HepG2 (cell line): ENCODE results near the gene BTBD7. TPM values are rescaled to one million over a fixed set of nuclear protein-coding genes. Genes with fewer than 3 reads are reported as not detected.
A peak's percentile ranks its signal among the peaks of the same experiment; 100 is the strongest.

ENCODE experiments used
- EP300 ChIP-seq, 3 experiments: sonication (generic) in 1 of 3; formaldehyde crosslinking in 1 of 3; IDR thresholded peaks; 2 replicates each; pipeline versions ENCODE4 v1.5.1 to v1.6.1; 2011 to 2020; ENCODE audit warnings: low read depth in 2 of 3, low read length in 2 of 3, borderline replicate concordance in 1 of 3, improper control_type of control experiment in 1 of 3, mild to moderate bottlenecking in 1 of 3, missing genetic modification reagents in 1 of 3, moderate library complexity in 1 of 3
- GZF1 ChIP-seq: sonication (generic); formaldehyde crosslinking; IDR thresholded peaks from 2 replicates; pipeline ENCODE4 v1.5.1; 2020; ENCODE audit warnings: mild to moderate bottlenecking, missing genetic modification reagents
- HMGXB3 ChIP-seq: sonication (generic); formaldehyde crosslinking; IDR thresholded peaks from 2 replicates; pipeline ENCODE4 v1.4.0; 2020; ENCODE audit warnings: missing genetic modification reagents, borderline replicate concordance
- NFATC3 ChIP-seq: sonication (generic); formaldehyde crosslinking; IDR thresholded peaks from 2 replicates; pipeline ENCODE4 v1.5.1; 2020; ENCODE audit warnings: mild to moderate bottlenecking, missing genetic modification reagents
- PCBP2 ChIP-seq: fragments of 200-400 bp; formaldehyde crosslinking; optimal IDR thresholded peaks from 2 replicates; pipeline ENCODE3; 2018; ENCODE audit warnings: low read length, low read depth; ENCODE audit not compliant: poor library complexity, severe bottlenecking
- SMARCC2 ChIP-seq: fragments of 450-650 bp; IDR thresholded peaks from 2 replicates; pipeline ENCODE4 v1.6.1; 2017; ENCODE audit warnings: antibody characterized with exemption, mild to moderate bottlenecking
- ZNF18 ChIP-seq: sonication (generic); formaldehyde crosslinking; IDR thresholded peaks from 2 replicates; pipeline ENCODE4 v1.8.0; 2022; ENCODE audit warnings: mild to moderate bottlenecking, missing genetic modification reagents; ENCODE audit not compliant: insufficient replicate concordance
- ZNF256 ChIP-seq: sonication (generic); formaldehyde crosslinking; conservative IDR thresholded peaks from 2 replicates; pipeline ENCODE4 v1.4.0; 2020; ENCODE audit warnings: missing genetic modification reagents
- polyA plus RNA-seq, 8 experiments: library from polyadenylated mRNA; depleted of rRNA in 3 of 8; stranded (reverse) in 7 of 8; unstranded in 1 of 8; fragments of >200 nt; fragmentation: Illumina TruSeq in 4 of 8; extraction: Trizol in 4 of 8; gene quantifications; 2 replicates each; pipeline versions ENCODE4 v1.2.1 to v1.2.3, GENCODE V29; 2011 to 2016; ENCODE audit warnings: low read depth in 4 of 8, missing spikeins in 1 of 8, mixed read lengths in 1 of 8; ENCODE audit not compliant: insufficient read depth in 1 of 8
- total RNA-seq, 5 experiments: library from RNA; depleted of rRNA; stranded (reverse); fragments of >200 nt; fragmentation: Illumina TruSeq; extraction: Trizol; gene quantifications; 2 replicates each; pipeline ENCODE4 v1.2.3, GENCODE V29; 2016; ENCODE audit warnings: low read depth in 1 of 5
- TF ChIP-seq, protein P1 (sequence below), 2 experiments: sonication (generic) in 1 of 2; formaldehyde crosslinking in 1 of 2; IDR thresholded peaks; 2 replicates each; pipeline versions ENCODE4 v1.4.0 to v1.6.1; 2016 to 2020; ENCODE audit warnings: borderline replicate concordance in 1 of 2, low read depth in 1 of 2, mild to moderate bottlenecking in 1 of 2, missing genetic modification reagents in 1 of 2
- TF ChIP-seq, protein P2 (sequence below): sonication (generic); formaldehyde crosslinking; IDR thresholded peaks from 2 replicates; pipeline ENCODE4 v1.4.0; 2020; ENCODE audit warnings: missing genetic modification reagents
- TF ChIP-seq, protein P3 (sequence below): IDR thresholded peaks from 2 replicates; pipeline ENCODE4 v1.4.0; 2020; ENCODE audit warnings: mild to moderate bottlenecking, missing genetic modification reagents

The BTBD7 gene
- total and polyA plus RNA-seq, 2 of the 13 experiments (the other 11 are each of a cell fraction or from before 2014, with no cell fraction given) = 11.6 to 15.2 TPM

DNA sequence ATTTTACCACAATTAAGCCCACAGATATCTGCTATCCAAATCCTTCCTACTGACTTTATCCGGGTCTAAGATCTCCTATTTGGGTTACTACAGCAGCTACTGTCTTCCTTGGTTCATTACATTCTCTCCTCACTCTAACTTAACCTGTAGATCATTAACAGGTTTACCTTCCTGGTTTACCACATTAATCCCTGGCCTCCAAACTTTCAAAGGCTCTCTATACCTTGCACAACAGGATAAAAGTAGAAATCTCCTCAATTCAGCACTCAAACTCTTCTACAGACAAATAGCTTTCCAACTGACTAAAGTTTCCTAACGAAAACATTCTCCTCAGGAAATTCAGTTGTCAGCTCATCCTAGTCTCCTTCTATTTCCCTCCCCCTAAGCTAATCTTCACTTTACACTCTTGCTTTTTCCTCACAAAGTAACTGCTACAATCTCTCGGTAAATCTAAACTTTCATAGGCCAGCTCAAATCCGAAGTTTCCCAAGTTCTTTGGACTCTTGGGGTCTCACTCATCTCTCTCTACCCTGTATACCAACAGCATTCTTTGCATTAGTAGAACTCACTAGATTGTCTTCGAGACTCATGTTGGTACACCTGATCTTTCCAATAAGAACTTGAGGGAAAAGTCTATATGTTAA lies 2.7 kb downstream of the BTBD7 start (continued):
- no peak for TF ChIP-seq SMARCC2
- TF ChIP-seq, protein P1, sequence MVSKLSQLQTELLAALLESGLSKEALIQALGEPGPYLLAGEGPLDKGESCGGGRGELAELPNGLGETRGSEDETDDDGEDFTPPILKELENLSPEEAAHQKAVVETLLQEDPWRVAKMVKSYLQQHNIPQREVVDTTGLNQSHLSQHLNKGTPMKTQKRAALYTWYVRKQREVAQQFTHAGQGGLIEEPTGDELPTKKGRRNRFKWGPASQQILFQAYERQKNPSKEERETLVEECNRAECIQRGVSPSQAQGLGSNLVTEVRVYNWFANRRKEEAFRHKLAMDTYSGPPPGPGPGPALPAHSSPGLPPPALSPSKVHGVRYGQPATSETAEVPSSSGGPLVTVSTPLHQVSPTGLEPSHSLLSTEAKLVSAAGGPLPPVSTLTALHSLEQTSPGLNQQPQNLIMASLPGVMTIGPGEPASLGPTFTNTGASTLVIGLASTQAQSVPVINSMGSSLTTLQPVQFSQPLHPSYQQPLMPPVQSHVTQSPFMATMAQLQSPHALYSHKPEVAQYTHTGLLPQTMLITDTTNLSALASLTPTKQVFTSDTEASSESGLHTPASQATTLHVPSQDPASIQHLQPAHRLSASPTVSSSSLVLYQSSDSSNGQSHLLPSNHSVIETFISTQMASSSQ (IDR thresholded peaks at IDR 0.05; ENCODE audit: low read depth) = peak; percentile 86
- TF ChIP-seq, protein P1 (CRISPR knock-in tag; IDR thresholded peaks at IDR 0.05; ENCODE audit: borderline replicate concordance) = peak; percentile 73; the same call in 1 of the 2 replicates
- TF ChIP-seq GZF1 (CRISPR knock-in tag) = no peak
- TF ChIP-seq EP300 (IDR thresholded peaks at IDR 0.05; ENCODE audit: low read depth in 2 of 2, low read length in 2 of 2) = peak in 1 of 2 experiments; percentile 58; a peak in 1 of 4 replicates
- TF ChIP-seq EP300 (CRISPR knock-in tag; IDR thresholded peaks at IDR 0.05; ENCODE audit: borderline replicate concordance) = no peak
- TF ChIP-seq ZNF256 (CRISPR knock-in tag) = no peak
- TF ChIP-seq, protein P2, sequence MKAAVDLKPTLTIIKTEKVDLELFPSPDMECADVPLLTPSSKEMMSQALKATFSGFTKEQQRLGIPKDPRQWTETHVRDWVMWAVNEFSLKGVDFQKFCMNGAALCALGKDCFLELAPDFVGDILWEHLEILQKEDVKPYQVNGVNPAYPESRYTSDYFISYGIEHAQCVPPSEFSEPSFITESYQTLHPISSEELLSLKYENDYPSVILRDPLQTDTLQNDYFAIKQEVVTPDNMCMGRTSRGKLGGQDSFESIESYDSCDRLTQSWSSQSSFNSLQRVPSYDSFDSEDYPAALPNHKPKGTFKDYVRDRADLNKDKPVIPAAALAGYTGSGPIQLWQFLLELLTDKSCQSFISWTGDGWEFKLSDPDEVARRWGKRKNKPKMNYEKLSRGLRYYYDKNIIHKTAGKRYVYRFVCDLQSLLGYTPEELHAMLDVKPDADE = no peak
- no peak for TF ChIP-seq HMGXB3 (CRISPR knock-in tag)
- TF ChIP-seq ZNF18 = no peak
- TF ChIP-seq, protein P3, sequence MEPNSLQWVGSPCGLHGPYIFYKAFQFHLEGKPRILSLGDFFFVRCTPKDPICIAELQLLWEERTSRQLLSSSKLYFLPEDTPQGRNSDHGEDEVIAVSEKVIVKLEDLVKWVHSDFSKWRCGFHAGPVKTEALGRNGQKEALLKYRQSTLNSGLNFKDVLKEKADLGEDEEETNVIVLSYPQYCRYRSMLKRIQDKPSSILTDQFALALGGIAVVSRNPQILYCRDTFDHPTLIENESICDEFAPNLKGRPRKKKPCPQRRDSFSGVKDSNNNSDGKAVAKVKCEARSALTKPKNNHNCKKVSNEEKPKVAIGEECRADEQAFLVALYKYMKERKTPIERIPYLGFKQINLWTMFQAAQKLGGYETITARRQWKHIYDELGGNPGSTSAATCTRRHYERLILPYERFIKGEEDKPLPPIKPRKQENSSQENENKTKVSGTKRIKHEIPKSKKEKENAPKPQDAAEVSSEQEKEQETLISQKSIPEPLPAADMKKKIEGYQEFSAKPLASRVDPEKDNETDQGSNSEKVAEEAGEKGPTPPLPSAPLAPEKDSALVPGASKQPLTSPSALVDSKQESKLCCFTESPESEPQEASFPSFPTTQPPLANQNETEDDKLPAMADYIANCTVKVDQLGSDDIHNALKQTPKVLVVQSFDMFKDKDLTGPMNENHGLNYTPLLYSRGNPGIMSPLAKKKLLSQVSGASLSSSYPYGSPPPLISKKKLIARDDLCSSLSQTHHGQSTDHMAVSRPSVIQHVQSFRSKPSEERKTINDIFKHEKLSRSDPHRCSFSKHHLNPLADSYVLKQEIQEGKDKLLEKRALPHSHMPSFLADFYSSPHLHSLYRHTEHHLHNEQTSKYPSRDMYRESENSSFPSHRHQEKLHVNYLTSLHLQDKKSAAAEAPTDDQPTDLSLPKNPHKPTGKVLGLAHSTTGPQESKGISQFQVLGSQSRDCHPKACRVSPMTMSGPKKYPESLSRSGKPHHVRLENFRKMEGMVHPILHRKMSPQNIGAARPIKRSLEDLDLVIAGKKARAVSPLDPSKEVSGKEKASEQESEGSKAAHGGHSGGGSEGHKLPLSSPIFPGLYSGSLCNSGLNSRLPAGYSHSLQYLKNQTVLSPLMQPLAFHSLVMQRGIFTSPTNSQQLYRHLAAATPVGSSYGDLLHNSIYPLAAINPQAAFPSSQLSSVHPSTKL = peak; percentile 42; the same call in 1 of the 2 replicates
- no peak for TF ChIP-seq PCBP2
- TF ChIP-seq NFATC3 (CRISPR knock-in tag) = no peak
